ENCODE measurements around the gene BAHCC1.

BAHCC1 gene

GRCh38 chr17:81492706-81493105, 97.4 kb downstream of the BAHCC1 start:
- H3K27ac ChIP-seq: no peak overlapping the region
- TF ChIP-seq, protein P1, sequence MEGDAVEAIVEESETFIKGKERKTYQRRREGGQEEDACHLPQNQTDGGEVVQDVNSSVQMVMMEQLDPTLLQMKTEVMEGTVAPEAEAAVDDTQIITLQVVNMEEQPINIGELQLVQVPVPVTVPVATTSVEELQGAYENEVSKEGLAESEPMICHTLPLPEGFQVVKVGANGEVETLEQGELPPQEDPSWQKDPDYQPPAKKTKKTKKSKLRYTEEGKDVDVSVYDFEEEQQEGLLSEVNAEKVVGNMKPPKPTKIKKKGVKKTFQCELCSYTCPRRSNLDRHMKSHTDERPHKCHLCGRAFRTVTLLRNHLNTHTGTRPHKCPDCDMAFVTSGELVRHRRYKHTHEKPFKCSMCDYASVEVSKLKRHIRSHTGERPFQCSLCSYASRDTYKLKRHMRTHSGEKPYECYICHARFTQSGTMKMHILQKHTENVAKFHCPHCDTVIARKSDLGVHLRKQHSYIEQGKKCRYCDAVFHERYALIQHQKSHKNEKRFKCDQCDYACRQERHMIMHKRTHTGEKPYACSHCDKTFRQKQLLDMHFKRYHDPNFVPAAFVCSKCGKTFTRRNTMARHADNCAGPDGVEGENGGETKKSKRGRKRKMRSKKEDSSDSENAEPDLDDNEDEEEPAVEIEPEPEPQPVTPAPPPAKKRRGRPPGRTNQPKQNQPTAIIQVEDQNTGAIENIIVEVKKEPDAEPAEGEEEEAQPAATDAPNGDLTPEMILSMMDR (conservative IDR thresholded peaks at IDR 0.05; ENCODE audit: low read depth, low read length): no peak
- H3K4me2 ChIP-seq: no peak overlapping the region

DNA sequence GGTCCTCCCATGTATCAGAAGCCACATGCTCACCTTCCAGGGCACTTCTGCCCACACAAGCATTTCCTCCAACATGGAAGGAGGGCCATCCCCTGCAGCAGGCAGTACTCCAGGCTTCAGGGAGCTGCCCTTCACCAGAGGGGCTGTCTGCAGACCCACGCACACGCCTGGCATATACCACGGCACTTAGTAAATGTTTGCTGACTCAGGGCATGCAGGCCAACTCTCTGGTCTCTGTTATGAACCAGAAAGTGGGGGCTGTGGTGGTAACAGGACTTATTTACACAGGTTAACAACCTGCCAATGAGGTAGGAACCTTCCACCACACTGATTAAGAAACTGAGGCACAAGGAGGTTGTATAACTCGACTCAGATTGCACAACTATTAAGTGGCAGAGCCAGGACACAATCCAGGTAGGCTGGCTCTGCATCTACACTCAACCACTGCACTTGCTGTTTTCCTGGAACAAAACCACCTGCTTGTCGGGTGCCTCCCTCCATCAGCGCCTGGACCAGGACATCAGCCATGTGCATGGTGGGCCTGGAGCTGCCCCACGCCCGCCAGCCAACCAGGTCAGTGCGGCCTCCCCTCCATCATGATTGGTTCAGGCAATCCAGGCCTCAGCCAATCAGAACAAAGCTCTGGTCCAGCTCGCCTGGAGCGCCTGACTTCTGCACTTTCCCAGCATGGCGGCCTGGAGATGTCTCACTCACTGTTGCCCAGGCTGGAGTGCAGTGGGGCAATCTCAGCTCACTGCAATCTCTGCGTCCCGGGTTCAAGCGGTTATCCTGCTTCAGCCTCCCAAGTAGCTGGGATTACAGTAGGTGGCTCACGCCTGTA, 98.2 kb downstream of the BAHCC1 start:
- Histone ChIP-seq H3K36me3 (ENCODE audit: insufficient read depth) (no peaks in the 10 kb centered on the region), H4K20me1 (ENCODE audit: insufficient read depth) (no peaks in the 10 kb centered on the region), H3K4me1 (ENCODE audit: low read depth, poor library complexity, severe bottlenecking) (no peaks in the 10 kb centered on the region), H3K79me2 (ENCODE audit: insufficient read depth, low read depth) (no peaks in the 10 kb centered on the region), H3K27me3 (ENCODE audit: insufficient read depth, low read depth) (peaks cover 93% of the 10 kb centered on the region), H3K4me2 (no peak overlapping the region), H3K27ac (no peak overlapping the region), H3K9ac (no peak overlapping the region), H3K4me3 (IDR thresholded peaks at IDR 0.05; ENCODE audit: insufficient read depth, low read depth, low read length) (no peak overlapping the region), H2AFZ (ENCODE audit: low read depth) (no peak overlapping the region)
- TF ChIP-seq, protein P1 (conservative IDR thresholded peaks at IDR 0.05; ENCODE audit: low read depth, low read length): no peak

More at GRCh38 chr17:81492706-81493105, 97.4 kb downstream of the BAHCC1 start:
- H3K9ac ChIP-seq: no peak overlapping the region
- no peak overlapping the region for H2AFZ ChIP-seq (ENCODE audit: low read depth)
- no peaks in the 10 kb centered on the region for H3K79me2 ChIP-seq (ENCODE audit: insufficient read depth, low read depth)
- no peak overlapping the region for H3K4me3 ChIP-seq (IDR thresholded peaks at IDR 0.05; ENCODE audit: insufficient read depth, low read depth, low read length)
- no peaks in the 10 kb centered on the region for H4K20me1 ChIP-seq (ENCODE audit: insufficient read depth)
- H3K4me1 ChIP-seq (ENCODE audit: low read depth, poor library complexity, severe bottlenecking): no peaks in the 10 kb centered on the region
- no peaks in the 10 kb centered on the region for H3K36me3 ChIP-seq (ENCODE audit: insufficient read depth)
- H3K27me3 ChIP-seq (ENCODE audit: insufficient read depth, low read depth): peaks cover 92% of the 10 kb centered on the region

DNA sequence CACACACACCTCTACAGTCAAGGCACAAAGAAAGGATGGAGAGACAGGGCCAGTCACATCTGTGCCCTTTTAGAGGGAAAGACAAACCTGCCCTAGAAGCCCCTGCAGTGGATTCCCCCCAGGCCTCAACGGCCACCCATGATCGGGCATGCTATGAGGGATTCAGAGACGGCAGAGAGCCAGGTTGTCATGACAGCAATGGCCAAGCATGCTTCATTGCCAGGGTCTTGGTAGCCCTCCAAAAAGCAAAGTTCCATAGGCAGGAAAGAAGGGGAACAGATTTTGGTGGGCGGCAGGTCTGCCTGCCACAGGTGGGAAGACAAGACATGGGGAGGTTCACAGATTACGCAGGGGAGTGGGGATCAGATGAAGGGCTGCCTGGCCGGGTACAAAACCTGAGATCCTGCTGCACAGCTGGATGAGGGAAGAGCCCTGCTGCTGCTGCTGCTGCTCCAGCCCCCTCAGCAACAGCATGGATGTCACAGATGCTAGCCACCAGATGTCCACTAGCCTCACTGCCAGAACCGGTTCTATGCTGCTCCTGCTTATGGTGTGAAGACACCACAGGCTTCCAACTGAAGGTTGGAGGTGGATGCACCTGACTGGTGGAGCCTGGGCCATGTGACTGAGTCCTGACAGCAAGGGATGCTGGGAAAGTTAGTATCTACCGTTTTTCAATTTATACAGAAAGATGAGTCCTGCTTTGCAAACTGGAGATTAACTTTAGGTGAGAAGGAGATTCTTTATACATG, 99.5 kb downstream of the BAHCC1 start:
- TF ChIP-seq, protein P1 (conservative IDR thresholded peaks at IDR 0.05; ENCODE audit: low read depth, low read length): no peak
- Histone ChIP-seq H3K36me3 (ENCODE audit: insufficient read depth) (no peaks in the 10 kb centered on the region), H3K27me3 (ENCODE audit: insufficient read depth, low read depth) (peaks cover 92% of the 10 kb centered on the region), H3K4me3 (IDR thresholded peaks at IDR 0.05; ENCODE audit: insufficient read depth, low read depth, low read length) (no peak overlapping the region), H3K4me1 (ENCODE audit: low read depth, poor library complexity, severe bottlenecking) (no peaks in the 10 kb centered on the region), H3K9ac (no peak overlapping the region), H3K27ac (no peak overlapping the region), H3K4me2 (no peak overlapping the region), H2AFZ (ENCODE audit: low read depth) (peak overlapping the region; percentile 5; the same call in 1 of the 2 replicates), H4K20me1 (ENCODE audit: insufficient read depth) (no peaks in the 10 kb centered on the region), H3K79me2 (ENCODE audit: insufficient read depth, low read depth) (no peaks in the 10 kb centered on the region)

- Histone ChIP-seq H2AFZ (ENCODE audit: low read depth) (no peak overlapping the region), H3K79me2 (ENCODE audit: insufficient read depth, low read depth) (no peaks in the 10 kb centered on the region), H3K4me3 (IDR thresholded peaks at IDR 0.05; ENCODE audit: insufficient read depth, low read depth, low read length) (no peak overlapping the region), H3K4me1 (ENCODE audit: low read depth, poor library complexity, severe bottlenecking) (no peaks in the 10 kb centered on the region), H4K20me1 (ENCODE audit: insufficient read depth) (no peaks in the 10 kb centered on the region), H3K4me2 (no peak overlapping the region), H3K27me3 (ENCODE audit: insufficient read depth, low read depth) (peaks cover 88% of the 10 kb centered on the region), H3K27ac (no peak overlapping the region), H3K36me3 (ENCODE audit: insufficient read depth) (no peaks in the 10 kb centered on the region), H3K9ac (no peak overlapping the region)
- TF ChIP-seq, protein P1 (conservative IDR thresholded peaks at IDR 0.05; ENCODE audit: low read depth, low read length): no peak
Observed at GRCh38 chr17:81498953-81499600, 103.8 kb downstream of the BAHCC1 start.
